IMR-90 (cell line): Measurements from ENCODE around the gene BCL2L11. TPM values are rescaled to one million over a fixed set of nuclear protein-coding genes. Genes with fewer than 3 reads are reported as not detected.

Experiments
- ATAC-seq: fragments of 200-7000 bp; cut with Tn5 transposase; 2 replicates; pipeline ENCODE4 v1.9.1; 2020; ENCODE audit warnings: low read depth, mild to moderate bottlenecking, moderate library complexity
- BruUV-seq: library from RNA; stranded (reverse); fragments of 400-500 nt; replicated peaks from 2 replicates; lab custom pipeline; 2021; lab: Mats Ljungman, UMichigan
- CTCF ChIA-PET: fragments of 300-600 bp; formaldehyde crosslinking; extraction: SDS; loops from one replicate; lab custom pipeline; 2021; ENCODE audit warnings: antibody characterized with exemption; lab: Yijun Ruan, JAX
- POLR2A ChIA-PET: fragments of 300-600 bp; sonication (Branson Sonifier 250); formaldehyde crosslinking; loops from one replicate; lab custom pipeline; 2022; ENCODE audit warnings: antibody characterized with exemption; ENCODE audit not compliant: unreplicated experiment; lab: Charles Lee
- DNase-seq: peaks from one replicate; pipeline ENCODE4 v3.0.0; 2013
- H2AFZ ChIP-seq: replicated peaks from 2 replicates; pipeline ENCODE3; 2013; ENCODE audit warnings: low read length, mild to moderate bottlenecking; ENCODE audit not compliant: poor library complexity
- H2AK5ac ChIP-seq: 2 replicates; pipeline ENCODE4 v1.6.1; 2013; ENCODE audit warnings: low read depth, low read length, inconsistent platforms
- H2AK9ac ChIP-seq: replicated peaks from 2 replicates; pipeline ENCODE3; 2013; ENCODE audit warnings: mild to moderate bottlenecking, low read depth, low read length, moderate library complexity; ENCODE audit not compliant: poor library complexity
- H2BK120ac ChIP-seq: 2 replicates; pipeline ENCODE4 v1.6.1; 2013; ENCODE audit warnings: low read depth, low read length, inconsistent platforms
- H2BK15ac ChIP-seq: 3 replicates; pipeline ENCODE4 v1.6.1; 2013; ENCODE audit warnings: low read depth, low read length, inconsistent platforms
- H2BK20ac ChIP-seq: 2 replicates; pipeline ENCODE4 v1.6.1; 2013; ENCODE audit warnings: low read depth, mild to moderate bottlenecking, inconsistent platforms, low read length, moderate library complexity
- H2BK5ac ChIP-seq: 2 replicates; pipeline ENCODE4 v1.6.1; 2013; ENCODE audit warnings: mild to moderate bottlenecking, low read depth, low read length, inconsistent platforms; ENCODE audit not compliant: poor library complexity, severe bottlenecking
- H3K14ac ChIP-seq: replicated peaks from 2 replicates; pipeline ENCODE4 v1.6.1; 2013; ENCODE audit warnings: low read depth, low read length, inconsistent platforms
- H3K18ac ChIP-seq: 2 replicates; pipeline ENCODE4 v1.6.1; 2013; ENCODE audit warnings: low read depth, low read length, control low read depth
- H3K23ac ChIP-seq: 2 replicates; pipeline ENCODE4 v1.6.1; 2013; ENCODE audit warnings: low read depth, low read length, inconsistent platforms
- H3K27ac ChIP-seq: 2 replicates; pipeline ENCODE4 v1.5.1; 2013; ENCODE audit warnings: mild to moderate bottlenecking, control low read depth, low read length; ENCODE audit not compliant: insufficient read depth
- H3K27me3 ChIP-seq: 2 replicates; pipeline ENCODE4 v1.6.1; 2013; ENCODE audit warnings: low read length; ENCODE audit not compliant: control insufficient read depth, insufficient read depth
- H3K36me3 ChIP-seq: 2 replicates; pipeline ENCODE4 v1.6.1; 2013; ENCODE audit warnings: low read length, mixed read lengths; ENCODE audit not compliant: control insufficient read depth, insufficient read depth
- H3K4ac ChIP-seq: 2 replicates; pipeline ENCODE4 v1.6.1; 2013; ENCODE audit warnings: low read depth, low read length, inconsistent platforms
- H3K4me1 ChIP-seq: 2 replicates; pipeline ENCODE4 v1.6.1; 2013; ENCODE audit warnings: low read length, mixed read lengths; ENCODE audit not compliant: control insufficient read depth, insufficient read depth
- H3K4me2 ChIP-seq: 2 replicates; pipeline ENCODE4 v1.6.1; 2013; ENCODE audit warnings: low read depth, mild to moderate bottlenecking, control low read depth, low read length, moderate library complexity
- H3K4me3 ChIP-seq: 2 replicates; pipeline ENCODE4 v1.5.1; 2013; ENCODE audit warnings: low read depth, mild to moderate bottlenecking, control low read depth, low read length, moderate library complexity; ENCODE audit not compliant: insufficient read depth
- H3K56ac ChIP-seq: 2 replicates; pipeline ENCODE4 v1.6.1; 2013; ENCODE audit warnings: low read length, inconsistent platforms; ENCODE audit not compliant: insufficient read depth; ENCODE audit errors: extremely low read depth
- H3K79me1 ChIP-seq, 2 experiments: 2 replicates each; pipeline ENCODE4 v1.6.1; 2013; ENCODE audit warnings: low read length in 2 of 2, inconsistent platforms in 1 of 2, low read depth in 1 of 2
- H3K9ac ChIP-seq: 2 replicates; pipeline ENCODE4 v1.6.1; 2013; ENCODE audit warnings: low read depth, low read length, control low read depth
- H3K9me1 ChIP-seq: 2 replicates; pipeline ENCODE4 v1.6.1; 2013; ENCODE audit warnings: low read length, inconsistent platforms; ENCODE audit not compliant: insufficient read depth
- H3K9me3 ChIP-seq: 2 replicates; pipeline ENCODE4 v1.6.1; 2013; ENCODE audit warnings: low read length; ENCODE audit not compliant: control insufficient read depth, insufficient read depth
- H4K20me1 ChIP-seq: 2 replicates; pipeline ENCODE4 v1.6.1; 2013; ENCODE audit warnings: low read length, inconsistent platforms; ENCODE audit not compliant: insufficient read depth
- H4K5ac ChIP-seq: 2 replicates; pipeline ENCODE4 v1.6.1; 2013; ENCODE audit warnings: mild to moderate bottlenecking, low read depth, low read length, control low read depth
- H4K8ac ChIP-seq, 2 experiments: 2 replicates each; pipeline ENCODE4 v1.6.1; 2013; ENCODE audit warnings: low read depth in 2 of 2, low read length in 2 of 2, control low read depth in 1 of 2, inconsistent platforms in 1 of 2
- H4K91ac ChIP-seq: 2 replicates; pipeline ENCODE4 v1.6.1; 2013; ENCODE audit warnings: low read depth, low read length, inconsistent platforms; ENCODE audit not compliant: insufficient read depth
- CHD1 ChIP-seq: IDR thresholded peaks from 2 replicates; pipeline ENCODE4 v1.6.1; 2012; ENCODE audit warnings: low read depth, low read length, improper control_type of control experiment
- FOS ChIP-seq: fragments of 150-350 bp; IDR thresholded peaks from 2 replicates; pipeline ENCODE4 v1.6.1; 2016; ENCODE audit warnings: low read depth, low read length
- MAFK ChIP-seq: IDR thresholded peaks from 2 replicates; pipeline ENCODE4 v1.6.1; 2012; ENCODE audit warnings: low read depth, low read length, improper control_type of control experiment
- WGBS, 2 experiments: methylation state at CpG; one replicate each; pipeline versions ENCODE4 v1.1.5 to v1.1.7; 2013; ENCODE audit warnings: missing lambda C conversion rate in 2 of 2; ENCODE audit not compliant: insufficient read length in 1 of 2; ENCODE audit errors: extremely low coverage in 2 of 2; 5-methylcytosine and 5-hydroxymethylcytosine counted together
- dilution Hi-C: fragments of 300-500 bp; cut with HindIII; formaldehyde crosslinking; loops from one replicate; pipeline ENCODE4 v1.14.3; 2018; ENCODE audit warnings: low sequenced_read_pairs; ENCODE audit not compliant: unreplicated experiment
- in situ Hi-C: fragments of 300-500 bp; cut with MboI; formaldehyde crosslinking; loops from 3 replicates; pipeline ENCODE4 v1.14.3; 2019; ENCODE audit warnings: low sequenced_read_pairs, inconsistent platforms, mixed read lengths
- intact Hi-C: fragments of 100-400 bp; cut with micrococcal nuclease; formaldehyde crosslinking; loops from 2 replicates; pipeline ENCODE4 v1.10.0; 2022
- polyA plus RNA-seq, 3 experiments: library from polyadenylated mRNA; depleted of rRNA; stranded (reverse); fragments of >200 nt; gene quantifications; 2 replicates each; pipeline ENCODE4 v1.2.3, GENCODE V29; 2012; ENCODE audit warnings: low replicate concordance in 1 of 3
- total RNA-seq: library from RNA; depleted of rRNA; stranded (reverse); fragments of >200 nt; gene quantifications from 2 replicates; pipeline ENCODE4 v1.2.3, GENCODE V29; 2012

Gene BCL2L11
- total and polyA plus RNA-seq, 2 of the 4 experiments (the other 2 are of a cell fraction), result 1.1 to 1.7 TPM

GRCh38 chr2:111186933-111187332, 66.2 kb downstream of the BCL2L11 start:
- ChIA-PET CTCF (no interaction called here), POLR2A (no interaction called here)
- DNase-seq (no peak), ATAC-seq (no peak)
- no TSS peak for BruUV-seq
- Histone ChIP-seq H3K56ac (no peak overlapping the region), H3K18ac (no peak overlapping the region), H3K4me2 (no peak overlapping the region), H4K91ac (no peak overlapping the region), H3K27ac (no peak overlapping the region), H2BK20ac (no peak overlapping the region), H2AK9ac (no peak overlapping the region), H3K79me1 (no peaks in the 10 kb centered on the region), H2AK5ac (no peak overlapping the region), H3K4me3 (no peak overlapping the region), H2BK15ac (no peak overlapping the region), H4K5ac (no peak overlapping the region), H4K20me1 (no peaks in the 10 kb centered on the region), H3K36me3 (no peaks in the 10 kb centered on the region), H3K4me1 (no peaks in the 10 kb centered on the region), H2AFZ (no peak overlapping the region), H3K9ac (no peak overlapping the region), H3K9me3 (no peaks in the 10 kb centered on the region), H4K8ac (no peak overlapping the region), H3K4ac (no peak overlapping the region), H3K9me1 (no peaks in the 10 kb centered on the region), H3K14ac (no peak overlapping the region), H2BK120ac (no peak overlapping the region), H3K23ac (no peak overlapping the region), H2BK5ac (no peak overlapping the region), H3K27me3 (peaks cover 23% of the 10 kb centered on the region)
- in situ Hi-C loops (no loop called here), intact Hi-C loops (no loop called here), dilution Hi-C loops (no loop called here)
- no peak for TF ChIP-seq FOS
- no peak for TF ChIP-seq CHD1
- TF ChIP-seq MAFK, result no peak
- WGBS, 2 experiments, result 100% methylated on average over 1 of the region's 6 CpGs; no CpG with 5 or more reads in 1 of the 2 experiments
